H4 (cell line): ENCODE results near the gene PIP5K1C. TPM values are rescaled to one million over a fixed set of nuclear protein-coding genes. Genes with fewer than 3 reads are reported as not detected.
"Not testable (repeated sequence)": the region's sequence is repeated elsewhere in the genome, so short reads cannot be mapped to it uniquely, and the experiment has no call there.

ENCODE experiments used
- DNase-seq: peaks from one replicate; pipeline ENCODE4 v3.0.0-alpha.2; 2015; ENCODE audit warnings: low spot score
- total RNA-seq: library from RNA; depleted of rRNA; stranded (reverse); fragments of >200 nt; shearing (Covaris generic); gene quantifications from 2 replicates; pipeline ENCODE4 v1.2.3, GENCODE V29; 2014

The PIP5K1C gene
- total RNA-seq, 1 experiment from 2014 or later = 6.8 TPM

DNA sequence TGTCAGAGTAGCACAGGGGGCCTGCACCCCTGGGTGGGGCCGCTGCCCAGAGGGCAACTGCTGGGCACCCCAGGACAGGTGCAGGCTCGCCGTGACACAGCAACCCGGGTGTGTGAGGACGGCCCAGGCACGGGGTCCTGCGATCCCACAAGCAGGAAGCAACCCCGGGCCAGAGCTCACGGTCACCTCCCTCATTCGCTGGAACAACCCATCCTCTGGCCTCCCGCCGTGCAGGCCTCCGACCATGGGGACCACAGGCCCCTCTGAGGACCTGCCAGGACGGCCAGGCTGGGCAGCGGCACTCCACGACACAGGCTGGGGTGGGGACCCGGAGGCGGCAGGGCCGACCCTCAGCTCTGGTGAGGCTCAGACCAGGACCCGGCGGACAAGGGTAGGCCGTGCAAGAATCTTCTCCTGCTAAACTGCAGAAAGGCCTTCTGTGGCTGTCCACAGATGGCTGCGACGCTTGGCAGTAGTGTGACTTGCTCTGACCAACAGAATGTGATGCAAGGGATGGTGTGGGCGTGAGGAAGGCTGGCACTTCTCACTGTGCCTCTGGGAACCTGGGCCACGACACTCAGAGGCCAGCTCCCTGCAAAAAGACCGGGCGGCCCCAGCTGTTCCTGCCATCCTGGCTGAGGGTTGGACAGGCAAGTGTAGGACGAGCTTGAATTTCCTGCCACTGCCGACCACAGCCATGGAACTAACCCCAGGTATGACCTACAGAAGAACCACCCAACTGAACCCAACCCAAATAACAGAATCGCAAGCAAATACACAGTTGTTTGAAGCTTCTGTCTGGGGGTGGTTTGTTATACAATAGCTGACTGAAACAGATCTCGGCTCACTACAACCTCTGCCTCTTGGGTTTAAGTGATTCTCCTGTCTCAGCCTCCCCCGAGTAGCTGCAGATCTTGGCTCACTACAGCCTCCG, 26.5 kb downstream of the PIP5K1C start:
- DNase-seq = no peak

DNA sequence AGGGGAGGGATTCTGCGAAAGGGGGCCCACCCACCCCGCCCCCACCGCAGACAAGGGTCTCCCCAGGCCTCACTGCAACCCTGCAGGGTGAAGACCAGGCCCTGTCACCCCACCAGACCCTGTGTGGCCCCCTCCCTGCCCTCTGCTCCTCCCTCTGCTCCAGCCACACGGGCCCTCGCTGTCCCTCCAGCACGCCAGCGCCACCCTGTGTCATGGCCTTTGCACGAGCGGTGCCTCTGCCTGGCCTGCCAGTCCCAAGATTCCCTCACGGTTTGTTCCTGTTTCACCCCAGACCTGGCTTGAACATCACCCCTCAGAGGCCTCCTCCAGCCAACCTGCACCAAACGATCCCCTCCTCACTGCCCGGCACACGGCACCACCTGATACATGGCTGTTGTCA, 27.3 kb downstream of the PIP5K1C start:
- DNase-seq = no peak

DNA sequence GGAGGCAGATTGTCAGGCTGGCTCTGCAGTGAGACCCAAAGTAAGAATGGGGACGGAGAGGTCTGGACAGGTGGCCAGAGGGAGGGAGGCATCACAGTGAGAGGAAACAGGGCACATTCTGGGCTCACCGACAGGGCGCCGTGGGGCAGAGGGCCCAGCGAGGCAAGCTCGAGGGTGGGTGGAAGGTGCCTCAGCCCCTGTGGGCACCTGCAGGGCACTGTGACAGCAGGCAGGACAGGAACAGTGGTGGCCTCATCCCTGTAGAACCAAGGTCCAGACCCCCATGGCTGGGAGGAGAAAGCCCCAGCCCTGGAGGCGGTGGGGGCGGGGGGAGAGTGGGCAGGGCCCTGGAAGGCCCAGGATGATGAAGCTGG, 27.7 kb downstream of the PIP5K1C start:
- no peak for DNase-seq

DNA sequence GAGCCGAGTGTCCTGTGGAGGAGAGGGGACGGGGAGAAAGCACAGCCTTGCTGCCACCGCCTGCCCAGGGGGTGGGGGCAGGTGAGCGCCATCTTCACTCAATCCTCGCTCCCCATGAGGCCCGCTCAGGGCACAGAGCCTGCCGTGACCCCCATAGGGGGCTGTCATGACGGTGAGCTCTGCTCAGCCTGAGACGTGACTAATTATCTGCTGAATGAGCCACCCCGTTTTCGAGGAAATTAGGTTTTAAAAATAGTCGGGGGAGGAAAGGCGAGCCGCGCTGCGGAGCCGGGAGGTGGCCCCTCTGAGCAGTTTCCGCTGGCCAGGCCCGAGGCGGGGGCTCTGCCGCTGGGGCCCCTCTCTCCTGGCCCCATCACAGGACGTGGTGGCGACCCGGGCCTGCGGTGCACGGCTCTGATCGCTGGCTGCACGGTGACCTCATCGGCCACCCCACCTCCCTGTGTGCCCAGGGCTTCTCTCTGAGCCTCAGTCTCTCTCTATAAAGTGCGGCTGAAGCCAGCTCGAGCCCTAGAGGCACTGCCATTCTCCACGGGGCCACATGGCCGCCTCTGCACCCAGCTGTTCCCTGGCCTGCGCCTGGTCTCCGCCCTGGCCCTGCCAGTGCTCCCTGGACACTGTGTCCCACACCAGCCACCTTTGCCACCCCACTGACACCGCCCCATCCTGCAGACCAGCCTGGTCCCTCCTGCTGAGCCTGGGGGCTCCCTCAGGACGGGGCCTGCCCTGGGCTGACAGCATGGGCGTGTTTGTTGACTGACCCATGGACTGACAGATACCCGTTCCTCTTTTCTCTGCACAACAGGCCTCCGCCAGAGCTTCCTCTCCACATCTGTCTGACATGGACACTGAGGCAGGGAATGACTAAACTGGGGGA, 28.3 kb downstream of the PIP5K1C start:
- DNase-seq = no peak

DNA sequence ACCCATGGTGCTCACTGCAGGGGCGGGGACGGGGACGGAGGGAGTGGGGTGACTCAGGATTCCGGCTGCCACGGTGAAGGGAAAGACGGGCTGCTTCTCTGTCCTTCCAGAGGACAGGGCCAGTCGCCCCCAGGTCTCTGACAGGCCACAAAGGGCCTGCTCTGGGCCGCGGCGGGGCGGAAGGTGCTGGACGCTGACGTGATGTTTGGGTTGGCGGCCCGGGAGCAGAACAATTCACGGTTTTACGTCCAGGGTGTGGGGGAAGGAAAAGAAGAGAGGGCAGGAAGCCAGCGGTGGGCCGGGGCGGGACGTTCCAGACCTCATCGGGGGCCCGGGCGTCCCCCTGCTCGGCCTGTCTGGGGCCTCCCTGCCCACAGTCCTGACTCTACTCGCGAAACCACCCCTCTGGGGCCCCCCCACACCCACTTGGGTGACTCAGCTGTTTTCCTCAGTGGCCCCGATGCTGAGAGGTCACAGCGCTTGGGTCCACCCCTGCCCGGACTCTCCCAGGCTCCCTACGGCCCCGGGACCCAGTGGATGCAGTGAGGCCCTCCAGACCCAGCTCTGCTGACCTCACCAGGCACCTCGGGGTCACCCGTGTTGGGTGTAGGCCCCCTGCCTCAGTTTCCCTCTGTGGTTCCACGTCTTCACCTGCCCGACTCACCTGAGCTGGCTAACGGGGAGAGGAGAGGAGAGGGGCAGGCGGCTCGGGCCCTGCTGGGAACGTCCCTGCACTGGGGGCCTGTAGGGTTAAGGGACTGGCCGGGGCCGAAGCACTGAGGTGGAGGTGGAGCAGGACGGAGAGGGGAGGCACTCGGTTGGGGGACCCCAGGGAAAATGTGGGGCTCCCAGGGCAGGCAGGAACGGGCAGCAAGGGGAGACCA, 29.2 kb downstream of the PIP5K1C start:
- no peak for DNase-seq

DNA sequence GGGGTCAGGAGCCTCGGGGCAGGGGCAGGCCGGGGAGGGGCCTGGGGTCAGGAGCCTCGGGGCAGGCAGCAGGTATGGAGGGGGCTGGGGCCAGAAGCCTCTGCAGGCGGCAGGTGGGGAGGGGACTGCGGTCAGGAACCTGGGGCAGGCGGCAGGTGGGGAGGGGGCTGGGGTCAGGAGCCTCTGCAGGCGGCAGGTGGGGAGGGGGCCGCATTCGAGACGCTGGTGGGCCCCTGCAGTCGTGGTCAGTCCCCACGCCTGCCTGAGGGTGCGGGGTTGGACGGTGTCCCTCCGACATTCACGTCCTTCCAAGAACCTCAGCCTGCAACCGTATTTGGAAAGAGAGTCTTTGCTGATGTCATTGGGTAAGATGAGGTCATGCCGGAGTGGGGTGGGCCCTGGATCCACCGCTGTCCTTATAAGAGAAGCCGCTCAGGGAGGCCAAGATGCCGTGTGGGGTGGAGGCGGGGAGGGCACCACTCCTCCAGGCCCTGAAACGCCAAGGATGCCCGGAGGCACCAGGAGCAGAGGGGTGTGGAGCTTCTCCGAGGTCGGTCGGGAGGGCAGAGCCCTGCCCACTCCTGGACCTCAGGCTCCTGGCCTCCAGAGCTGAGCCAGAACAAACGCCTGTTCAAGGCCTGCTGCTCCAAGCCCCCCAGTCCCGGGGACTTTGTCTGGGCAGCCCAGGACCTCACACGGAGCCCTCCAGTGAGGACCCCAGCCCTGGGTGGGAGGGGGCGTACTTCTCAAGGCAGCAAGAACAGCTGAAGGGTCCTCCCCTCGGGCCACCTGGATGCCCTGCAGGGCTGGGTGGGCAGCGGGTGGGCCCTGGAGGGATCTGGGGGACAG, 30.1 kb downstream of the PIP5K1C start:
- peak; percentile 37 for DNase-seq

DNA sequence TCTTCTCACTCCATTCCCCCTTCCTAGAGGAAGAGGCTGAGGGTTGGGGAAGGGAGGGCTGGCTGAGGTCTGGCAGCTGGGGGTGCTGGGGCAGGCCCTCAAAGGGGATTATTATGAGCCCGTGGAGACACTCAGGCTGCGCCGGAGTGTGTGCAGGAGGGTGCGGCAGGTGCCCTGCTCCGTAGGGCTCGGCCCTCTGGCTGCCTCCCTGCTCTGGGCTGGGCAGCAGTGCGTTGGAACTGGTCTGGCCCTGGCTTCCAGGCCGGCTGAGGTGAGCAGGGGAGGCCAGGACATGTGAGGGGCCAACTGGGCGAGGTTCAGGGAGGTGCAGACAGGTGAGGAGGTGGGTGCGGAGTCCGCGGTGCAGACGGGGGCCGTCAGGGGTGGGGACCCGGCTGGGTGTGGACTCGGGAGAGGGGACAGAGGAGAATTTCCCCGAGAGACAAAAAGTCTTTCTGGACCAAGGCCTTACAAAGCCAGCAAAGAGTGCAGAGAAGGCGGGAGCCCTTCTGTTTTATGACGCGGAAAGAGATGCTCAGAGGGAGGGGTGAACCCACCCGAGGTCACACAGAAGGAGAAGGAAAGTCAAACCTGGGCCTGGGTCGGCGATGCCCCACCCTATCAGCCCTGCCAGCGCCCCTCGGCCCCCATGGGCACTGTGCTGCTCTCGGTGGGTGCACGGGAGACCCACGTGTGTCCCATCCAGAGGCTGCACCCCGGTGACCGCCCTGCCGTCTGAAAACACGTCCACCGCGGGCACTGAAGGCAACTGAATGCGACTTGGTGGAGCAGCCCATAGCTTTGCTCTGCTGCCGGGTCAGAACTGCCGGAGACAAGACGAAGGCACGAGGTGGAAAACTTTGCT, 31.0 kb downstream of the PIP5K1C start:
- DNase-seq = no peak

DNA sequence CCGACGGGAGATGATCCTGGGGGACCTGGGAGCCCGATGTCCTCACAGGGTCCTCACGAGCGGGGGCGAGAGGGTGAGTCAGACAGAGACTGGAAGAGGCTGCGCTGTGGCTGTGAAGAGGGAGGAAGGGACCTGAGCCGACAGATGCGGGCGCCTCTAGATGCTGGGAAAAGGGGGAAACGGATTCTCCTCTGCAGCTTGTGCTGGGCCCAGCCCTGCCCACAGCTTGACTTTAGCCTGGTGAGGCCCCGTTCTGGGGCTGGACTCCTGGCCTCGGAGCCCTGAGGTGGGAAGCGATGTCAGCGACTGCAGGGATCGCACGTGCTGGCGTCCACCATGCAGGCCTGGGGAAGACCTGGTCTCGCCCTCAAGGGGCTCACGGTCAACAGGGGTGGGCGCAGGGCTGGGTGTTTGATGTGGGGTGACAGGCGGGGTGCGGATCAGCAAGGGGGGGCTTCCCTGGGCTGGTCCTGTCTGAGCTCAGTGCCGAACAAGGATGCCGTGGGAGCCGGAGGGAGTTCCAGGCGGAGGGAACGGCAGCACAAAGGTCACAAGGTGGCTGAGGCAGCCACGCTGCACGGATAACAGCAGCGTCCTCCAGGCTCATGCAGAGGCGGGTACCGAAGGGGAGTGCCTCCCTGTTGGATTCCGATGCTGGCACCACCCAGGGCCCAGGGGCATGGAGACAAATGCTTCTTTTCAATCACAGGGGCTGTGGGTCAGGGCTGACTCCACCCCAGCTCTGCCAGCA, 31.8 kb downstream of the PIP5K1C start:
- DNase-seq = no peak

DNA sequence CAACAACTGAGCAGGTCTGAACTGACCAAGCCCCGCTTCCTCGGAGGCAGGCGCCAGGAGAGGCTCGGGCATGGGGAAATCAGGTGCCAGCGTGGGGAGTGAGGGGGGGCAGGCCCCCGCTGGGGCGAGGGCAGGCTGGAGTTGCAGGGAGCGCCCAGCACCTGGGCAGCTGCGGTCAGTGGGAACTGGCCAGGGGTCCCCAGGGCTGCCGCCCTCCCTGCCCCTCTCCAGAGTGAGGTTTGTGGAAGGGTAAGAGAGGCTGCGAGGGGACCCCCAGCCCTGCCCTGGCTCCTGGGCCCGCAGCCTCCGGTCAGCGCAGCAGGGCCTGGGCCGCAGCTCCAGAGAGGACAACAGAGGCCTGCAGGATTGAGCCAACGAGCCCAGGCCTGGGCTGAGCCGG, 32.5 kb downstream of the PIP5K1C start:
- DNase-seq = no peak

DNA sequence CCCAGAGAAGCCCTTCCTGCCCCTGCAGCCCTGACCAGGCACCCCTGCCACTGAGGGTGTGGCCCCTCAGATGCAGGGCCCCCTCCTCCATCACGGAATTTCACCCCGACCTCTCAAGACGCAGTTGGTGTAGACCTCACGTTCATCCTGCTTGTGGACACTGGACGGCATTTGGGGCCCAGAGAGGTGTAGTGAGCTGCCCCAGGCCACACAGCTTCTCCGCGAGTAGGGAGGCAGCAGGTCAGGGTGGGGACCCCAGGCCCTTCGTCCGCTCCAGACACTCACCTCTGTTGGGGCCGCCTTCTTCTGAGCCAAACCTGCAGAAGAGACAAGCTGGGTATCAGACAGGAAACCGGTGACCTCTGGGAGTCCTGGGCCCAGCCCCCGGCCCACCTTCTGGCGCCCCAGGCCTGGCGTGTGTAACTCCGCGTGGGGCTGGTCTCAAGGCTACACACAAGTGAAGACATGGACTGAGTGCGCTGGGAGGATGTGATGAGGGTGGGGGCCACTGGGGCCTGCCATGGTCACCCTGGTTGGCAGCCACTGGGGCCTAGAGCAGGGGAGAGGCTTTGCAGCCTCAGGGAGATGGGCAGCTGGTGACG, 33.1 kb downstream of the PIP5K1C start:
- DNase-seq = no peak

DNA sequence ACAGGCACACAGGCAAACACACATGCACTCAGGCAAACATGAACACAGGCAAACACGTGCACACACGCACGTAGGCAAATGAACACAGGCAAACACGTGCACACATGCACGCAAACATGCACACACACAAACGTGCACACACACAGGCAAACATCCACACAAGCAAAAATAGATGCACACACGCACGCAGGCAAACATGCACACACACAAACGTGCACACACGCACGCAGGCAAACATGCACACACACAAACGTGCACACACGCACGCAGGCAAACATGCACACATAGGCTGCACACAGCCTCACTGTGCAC, 33.8 kb downstream of the PIP5K1C start:
- not testable (repeated sequence) for DNase-seq

DNA sequence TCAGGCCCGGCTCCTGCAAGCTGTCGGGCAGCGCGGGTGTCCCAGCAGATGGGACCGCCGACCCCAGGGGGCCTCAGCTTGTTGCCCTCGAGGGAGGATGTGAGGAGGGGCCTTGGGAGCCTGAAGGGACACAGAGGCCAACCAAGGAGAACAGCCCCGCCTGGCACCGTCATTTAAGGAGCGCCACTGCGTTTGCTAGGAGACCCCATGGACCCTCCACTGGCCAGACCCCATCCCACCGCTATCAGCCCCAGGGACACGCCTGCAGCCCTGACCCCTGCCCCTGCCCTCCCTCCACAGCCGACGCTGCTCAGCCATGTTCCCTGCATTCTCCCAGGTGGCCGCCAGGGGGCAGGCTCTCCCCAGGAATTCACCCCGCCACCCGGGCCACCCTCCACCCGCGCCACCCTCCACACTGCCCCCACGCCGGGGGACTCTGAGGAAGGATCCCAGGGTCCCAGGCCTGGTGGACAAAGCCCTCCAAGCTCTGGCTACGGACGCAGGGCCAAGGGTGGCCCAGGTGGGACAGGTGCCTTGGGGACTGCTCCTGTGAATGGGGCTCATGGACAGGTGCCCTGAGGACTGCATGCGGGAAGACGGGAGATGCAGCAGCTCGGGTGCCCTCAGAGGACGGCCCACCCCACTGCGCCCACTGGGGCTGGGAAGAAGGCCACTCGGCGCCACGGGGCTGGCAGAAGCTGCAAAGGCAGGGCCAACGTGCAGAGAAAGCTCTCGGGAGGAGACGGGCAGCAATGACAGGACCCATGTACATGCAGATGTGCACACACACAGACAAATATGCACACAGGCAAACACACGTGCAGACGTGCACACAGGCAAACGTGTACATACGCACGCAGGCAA, 34.4 kb downstream of the PIP5K1C start:
- no peak for DNase-seq

DNA sequence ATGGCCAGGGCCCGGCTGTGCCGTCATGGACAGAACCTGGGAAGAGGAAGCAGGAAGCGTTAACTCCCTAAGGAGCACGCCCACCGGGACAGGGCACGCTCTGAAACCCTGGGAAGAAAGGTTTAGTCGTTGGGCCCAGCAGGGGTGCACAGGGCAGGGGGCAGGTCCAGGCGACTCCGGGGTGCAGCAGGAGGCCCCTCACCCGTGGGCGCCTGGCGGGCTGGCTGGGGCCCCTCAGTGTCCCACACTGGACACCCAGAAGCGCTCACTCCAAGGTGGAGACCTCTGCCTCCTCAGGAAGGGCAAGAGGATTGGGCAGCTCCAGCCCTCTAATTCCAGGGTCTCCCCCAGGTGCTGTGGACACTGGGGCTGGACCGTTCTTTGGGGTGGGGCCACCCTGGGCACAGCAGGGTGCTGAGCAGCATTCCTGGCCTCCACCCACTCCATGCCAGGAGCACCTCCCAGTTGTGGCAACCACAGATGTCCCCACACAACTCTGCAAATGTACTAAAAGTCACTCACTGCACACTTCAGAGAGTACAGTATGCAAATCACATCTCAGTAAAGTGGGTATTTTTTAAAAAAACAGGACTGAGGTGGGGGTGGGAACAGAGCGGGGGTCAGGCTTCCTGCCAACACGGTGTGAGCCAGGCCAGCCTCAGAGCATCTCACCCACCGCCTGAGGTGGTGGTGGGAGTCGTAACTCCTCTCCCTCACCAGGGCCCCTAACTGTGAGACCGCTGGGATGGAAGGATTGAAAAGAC, 35.2 kb downstream of the PIP5K1C start:
- no peak for DNase-seq

DNA sequence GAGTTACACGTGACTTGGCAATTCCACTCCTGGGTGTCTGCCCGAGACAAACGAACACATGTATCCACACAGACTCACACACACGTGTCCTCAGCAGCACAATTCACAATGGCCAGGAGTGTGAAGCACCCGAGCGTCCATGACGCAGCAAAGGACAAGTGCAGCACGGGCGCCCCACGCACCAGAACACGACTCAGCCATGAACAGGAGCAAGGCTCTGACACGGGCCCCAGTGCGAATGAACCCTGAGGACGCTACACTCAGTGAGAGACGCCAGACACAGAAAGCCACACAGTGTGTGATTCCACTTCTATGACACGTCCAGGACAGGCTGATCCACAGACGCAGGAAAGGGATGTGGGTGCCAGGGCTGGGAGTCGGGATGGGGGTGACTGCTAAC, 36.4 kb downstream of the PIP5K1C start:
- DNase-seq = no peak

DNA sequence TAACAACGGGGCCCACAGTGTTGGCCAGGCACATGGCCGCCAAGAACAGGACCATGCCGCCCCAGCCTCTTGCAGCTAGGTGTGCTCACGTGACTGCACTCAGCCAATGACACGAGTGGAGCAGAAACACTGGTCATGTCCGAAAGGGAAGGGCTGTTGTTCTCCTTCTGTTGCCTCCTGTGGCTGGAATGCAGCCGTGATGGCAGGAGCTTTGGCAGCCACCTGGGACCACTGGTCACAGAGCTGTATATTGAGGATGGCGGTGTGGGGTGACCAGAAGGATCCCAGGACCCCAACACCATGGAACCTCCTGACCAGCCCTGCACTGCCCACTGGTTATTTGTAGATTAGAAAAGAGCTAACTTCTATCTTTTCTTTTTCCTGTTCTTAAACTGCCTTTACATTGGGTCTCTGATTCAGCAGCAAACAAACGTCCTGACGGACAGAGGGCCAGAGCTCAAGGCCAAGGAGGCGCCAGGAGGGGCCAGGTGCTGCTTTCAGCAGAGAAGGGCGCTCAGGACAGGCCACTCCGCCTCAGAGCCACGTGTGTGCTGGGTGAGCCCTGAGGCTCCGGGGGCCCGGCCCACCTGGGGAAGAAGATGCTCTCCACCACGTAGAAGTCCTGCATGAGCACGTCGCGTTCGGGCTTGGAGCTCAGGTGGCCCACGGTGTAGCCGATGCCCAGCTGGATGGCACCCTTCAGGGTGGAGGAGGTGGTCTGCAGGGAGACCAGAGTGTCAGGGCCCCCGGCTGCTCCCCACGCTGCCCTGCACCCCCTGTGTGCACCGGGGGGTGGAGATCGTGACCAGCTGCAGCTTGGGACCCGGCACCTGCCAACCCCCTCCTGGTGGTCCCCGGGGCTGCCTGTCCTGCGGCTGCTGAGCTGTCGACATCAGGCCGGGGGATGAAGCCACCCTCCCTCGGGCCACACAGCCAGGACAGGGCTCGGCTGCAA, 38.7 kb downstream of the PIP5K1C start:
- DNase-seq = no peak
